ENCODE measurements around the gene MRPL20. TPM values are rescaled to one million over a fixed set of nuclear protein-coding genes. Genes with fewer than 3 reads are reported as not detected.
"Not testable (repeated sequence)": the region's sequence is repeated elsewhere in the genome, so short reads cannot be mapped to it uniquely, and the experiment has no call there.

Gene MRPL20
- total RNA-seq, result 10 to 100 TPM; 82.1 to 96.7 TPM
- long read RNA-seq, transcript MRPL20-201 (4 exons, 721 nt), result major isoform, 28 of 35 reads
- long read RNA-seq, partial matches to known transcripts, result 6 of 35 reads
- long read RNA-seq, other reads (novel, unspliced or antisense), result 1 of 35 reads

- ATAC-seq (peak; percentile 98), DNase-seq (peak; percentile 94 to 96)
- intact Hi-C loops (cut with DNase I, micrococcal nuclease), result no loop called here
Measured at GRCh38 chr1:1406821-1407635, at the start of gene MRPL20. Gene MRPL20, minus strand, starts transcription at chr1:1407293. Its CDS starts 76 bp downstream, at chr1:1407217.

- ATAC-seq; intact Hi-C loops (cut with DNase I, micrococcal nuclease): not testable (repeated sequence)
Measured at GRCh38 chr1:1456683-1457255, 49.7 kb upstream of the MRPL20 start.

DNA sequence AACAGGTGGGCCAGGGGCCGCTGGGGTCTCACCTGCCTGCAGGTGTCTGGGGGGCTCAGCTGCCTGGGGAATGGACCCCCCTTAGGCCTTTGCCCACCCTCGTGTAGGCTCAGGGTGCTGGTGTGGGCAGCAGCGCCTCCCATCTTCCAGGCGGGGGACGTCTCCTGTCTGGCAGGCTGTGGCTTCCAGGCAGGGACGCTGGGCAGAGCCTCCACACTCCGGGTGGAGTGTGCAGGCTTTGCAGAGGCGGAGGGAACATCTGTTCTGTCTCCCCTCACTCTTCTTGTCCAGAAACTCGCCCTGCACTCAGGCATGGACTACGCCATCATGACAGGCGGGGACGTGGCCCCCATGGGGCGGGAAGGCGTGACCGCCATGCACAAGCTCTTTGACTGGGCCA is 48.8 kb upstream of the MRPL20 start:
- intact Hi-C loops (cut with DNase I, micrococcal nuclease); ATAC-seq; DNase-seq: not testable (repeated sequence)

More at GRCh38 chr1:1456683-1457255, 49.7 kb upstream of the MRPL20 start:
- DNase-seq, result not testable (repeated sequence)

DNA sequence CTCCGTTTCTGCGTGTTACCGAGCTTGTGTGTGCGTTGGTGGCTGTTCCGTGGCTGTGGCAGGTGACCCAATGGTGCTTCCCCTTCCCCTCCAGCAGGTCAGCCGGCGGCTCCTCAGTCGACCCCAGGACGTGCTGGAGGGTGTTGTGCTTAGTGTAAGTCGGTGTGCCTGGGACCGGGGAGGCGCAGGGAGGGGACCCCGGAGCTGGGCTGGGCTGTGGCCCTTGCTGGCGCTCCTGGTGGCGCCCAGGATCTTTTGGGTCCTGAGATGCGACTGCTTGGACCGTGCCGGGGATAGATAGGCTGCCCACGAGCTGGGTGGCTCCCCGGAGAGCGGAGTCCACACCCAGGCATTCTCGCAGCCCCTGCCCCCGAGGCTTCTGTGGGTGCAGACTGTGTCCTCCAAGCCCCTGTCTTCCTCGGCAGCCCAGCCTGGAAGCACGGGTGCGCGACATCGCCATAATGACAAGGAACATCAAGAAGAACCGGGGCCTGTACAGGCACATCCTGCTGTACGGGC is 48.3 kb upstream of the MRPL20 start:
- no peak for ATAC-seq
- no peak for DNase-seq
- intact Hi-C loops (cut with DNase I, micrococcal nuclease), result no loop called here

- intact Hi-C loops (cut with DNase I, micrococcal nuclease); DNase-seq; ATAC-seq: not testable (repeated sequence)
Measured at GRCh38 chr1:1454286-1455056, 47.4 kb upstream of the MRPL20 start.

GRCh38 chr1:1452882-1453281 is 45.8 kb upstream of the MRPL20 start:
- intact Hi-C loops (cut with DNase I, micrococcal nuclease), result no loop called here
- DNase-seq (no peak), ATAC-seq (no peak)

DNA sequence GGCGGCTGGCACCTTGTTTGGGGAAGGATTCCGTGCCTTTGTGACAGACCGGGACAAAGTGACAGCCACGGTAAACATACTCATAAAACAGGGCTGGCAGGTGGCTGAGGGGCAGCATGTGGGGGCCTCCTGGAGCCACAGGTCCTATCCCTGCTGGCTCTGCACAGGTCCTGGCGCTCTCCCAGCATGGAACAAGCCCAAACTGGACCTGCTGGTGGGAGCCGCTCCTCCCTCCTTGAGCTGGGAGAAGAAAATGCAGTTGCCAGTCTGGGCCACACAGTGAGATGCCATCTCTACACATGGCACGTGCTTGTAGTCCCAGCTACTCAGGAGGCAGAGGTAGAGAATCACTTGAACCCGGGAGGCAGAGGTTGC is 45.3 kb upstream of the MRPL20 start:
- DNase-seq; intact Hi-C loops (cut with DNase I, micrococcal nuclease); ATAC-seq: not testable (repeated sequence)

- DNase-seq (no peak), ATAC-seq (no peak)
- intact Hi-C loops (cut with DNase I, micrococcal nuclease), result no loop called here
Measured at GRCh38 chr1:1451696-1452364, 44.7 kb upstream of the MRPL20 start.

DNA sequence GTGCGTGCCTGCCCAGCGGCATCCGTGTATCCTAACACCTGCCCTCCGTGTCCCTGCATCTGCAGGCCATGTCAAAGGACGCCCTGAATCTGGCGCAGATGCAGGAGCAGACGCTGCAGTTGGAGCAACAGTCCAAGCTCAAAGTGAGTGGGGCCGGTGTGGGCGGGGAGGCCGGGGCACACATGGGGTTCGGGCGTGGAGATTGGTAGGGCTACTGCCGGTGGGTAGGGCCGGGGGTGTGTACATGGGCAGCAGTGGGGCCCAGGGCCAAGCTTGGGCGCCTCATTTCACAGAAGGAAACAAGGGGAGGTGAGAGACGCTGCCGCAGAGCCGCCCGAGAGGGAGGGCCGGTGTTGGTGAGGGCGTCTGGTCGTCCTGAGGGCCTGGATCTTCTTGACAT is 43.5 kb upstream of the MRPL20 start:
- intact Hi-C loops (cut with DNase I, micrococcal nuclease); DNase-seq; ATAC-seq: not testable (repeated sequence)

DNA sequence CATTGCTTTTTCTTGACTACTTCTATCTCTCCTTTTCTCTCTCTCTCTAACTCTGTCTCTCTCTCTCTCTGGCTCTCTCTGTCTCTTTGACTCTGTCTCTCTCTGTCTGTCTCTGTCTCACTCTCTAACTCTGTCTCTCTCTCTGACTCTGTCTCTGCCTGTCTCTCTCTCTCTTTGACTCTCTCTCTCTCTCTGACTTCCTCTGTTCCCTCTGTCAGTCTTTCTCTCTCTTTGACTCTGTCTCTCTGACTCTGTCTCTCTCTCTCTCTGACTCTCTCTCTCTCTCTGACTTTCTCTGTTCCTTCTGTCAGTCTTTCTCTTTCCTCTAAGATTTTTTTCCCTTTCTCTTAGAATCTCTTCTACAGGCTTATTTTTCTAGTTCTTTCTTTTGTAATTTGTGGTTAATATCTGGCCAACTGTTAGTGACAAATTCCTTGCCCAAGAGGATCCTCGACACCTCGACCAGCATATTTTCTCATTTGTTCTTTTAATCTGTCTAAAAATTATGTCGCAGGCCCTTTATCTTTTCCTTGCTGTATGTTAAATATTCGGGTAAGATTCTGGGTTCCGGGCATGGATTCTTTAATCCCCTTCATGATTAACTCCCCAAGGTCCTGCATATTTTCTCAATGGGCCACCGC is 42.1 kb upstream of the MRPL20 start, which contains the start of gene ATAD3C:
ATAD3C (plus strand) TSS at position 591 of the 641 bp plus-strand sequence. CDS start 995 bp downstream, outside the sequence.
- intact Hi-C loops (cut with DNase I, micrococcal nuclease), result no loop called here
- ATAC-seq (peak; percentile 4), DNase-seq (no peak)

GRCh38 chr1:1446631-1447030 is 39.5 kb upstream of the MRPL20 start:
- intact Hi-C loops (cut with DNase I, micrococcal nuclease); ATAC-seq: not testable (repeated sequence)

GRCh38 chr1:1442069-1442770 is 35.1 kb upstream of the MRPL20 start:
- intact Hi-C loops (cut with DNase I, micrococcal nuclease), result loop anchor here in 1 of 2 donors (5.0 kb wide), 1 partner anchor 60 kb away; no protein-coding TSS in a partner anchor
- ATAC-seq, result no peak
- no peak for DNase-seq

More at GRCh38 chr1:1446631-1447030, 39.5 kb upstream of the MRPL20 start:
- not testable (repeated sequence) for DNase-seq

DNA sequence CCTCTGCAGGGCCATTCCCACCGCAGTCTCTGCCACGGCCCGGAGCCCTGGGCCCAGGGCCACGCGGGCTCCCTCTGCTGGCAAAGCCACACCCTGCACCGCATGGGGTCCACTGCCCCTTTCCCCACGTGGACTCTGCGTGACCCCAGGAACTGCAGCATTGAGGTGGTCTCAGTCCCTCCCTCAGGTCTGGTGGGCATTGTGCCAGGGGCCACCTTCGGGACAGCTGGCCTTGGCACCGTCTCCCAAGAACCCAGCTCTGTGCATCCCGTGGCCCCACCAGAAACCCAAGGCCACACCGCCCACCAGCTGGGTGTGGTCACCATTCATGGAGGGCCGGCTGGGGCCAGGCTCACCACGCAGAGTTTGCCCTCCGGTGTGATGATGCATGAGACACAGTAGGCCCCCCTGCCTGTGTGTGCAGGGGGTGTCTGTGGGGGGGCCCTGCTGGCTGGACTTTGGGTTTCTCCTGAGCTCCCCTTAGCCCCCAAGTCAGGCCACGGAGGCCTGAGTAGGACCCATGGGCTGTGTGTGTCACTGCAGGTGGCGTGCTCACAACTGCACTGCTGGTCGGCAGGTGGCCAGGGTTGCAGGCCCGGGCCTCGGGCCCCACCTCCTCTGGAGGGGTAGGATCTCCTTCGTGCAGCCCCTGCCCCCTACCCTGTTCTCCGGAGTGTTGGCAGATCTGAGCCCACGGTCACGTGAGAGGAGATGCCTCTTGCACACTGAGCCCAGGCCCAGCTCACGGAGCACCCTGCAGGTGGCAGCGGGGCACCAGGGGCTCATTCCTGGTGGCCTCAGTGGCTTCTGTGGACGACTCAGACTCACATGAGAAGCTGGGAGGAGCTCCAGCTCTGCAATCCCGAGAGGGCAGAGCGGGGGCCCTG is 34.2 kb upstream of the MRPL20 start:
- intact Hi-C loops (cut with DNase I, micrococcal nuclease), result loop anchor here in 1 of 2 donors (5.0 kb wide), 1 partner anchor 61 kb away; no protein-coding TSS in a partner anchor
- DNase-seq (peak; percentile 31 to 65), ATAC-seq (peak; percentile 62)

- ATAC-seq, result no peak
- intact Hi-C loops (cut with DNase I, micrococcal nuclease), result loop anchor here in 1 of 2 donors (5.0 kb wide), 1 partner anchor 62 kb away; no protein-coding TSS in a partner anchor
- DNase-seq, result no peak
Measured at GRCh38 chr1:1440262-1441001, 33.3 kb upstream of the MRPL20 start.

GRCh38 chr1:1439546-1440261 is 32.6 kb upstream of the MRPL20 start:
- intact Hi-C loops (cut with DNase I, micrococcal nuclease), result loop anchor here in 1 of 2 donors (5.0 kb wide), 1 partner anchor 63 kb away; no protein-coding TSS in a partner anchor
- no peak for DNase-seq
- ATAC-seq, result no peak

All from left colon (tissue), 2 donors.